ENCODE results near the gene NIN.
"Not testable (repeated sequence)": the region's sequence is repeated elsewhere in the genome, so short reads cannot be mapped to it uniquely, and the experiment has no call there.

Gene NIN

DNA sequence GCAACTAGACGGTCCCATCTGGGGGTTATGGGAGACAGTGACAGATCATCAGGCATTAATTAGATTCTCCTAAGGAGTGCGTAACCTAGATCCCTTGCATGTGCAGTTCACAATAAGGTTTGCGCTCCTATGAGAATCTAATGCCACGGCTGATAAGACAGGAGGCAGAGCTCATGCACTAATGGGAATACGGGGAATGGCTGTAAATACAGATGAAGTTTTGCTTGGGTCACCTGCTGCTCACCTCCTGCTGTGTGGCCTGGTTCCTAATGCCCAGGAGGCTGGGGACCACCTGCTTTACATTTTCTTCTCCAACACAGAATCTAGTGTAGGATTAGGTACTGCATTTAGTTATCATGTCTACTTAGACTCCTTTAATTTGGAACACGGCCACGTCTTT is 113.2 kb downstream of the NIN start:
- DNase-seq (ENCODE audit: low read depth), result no peak

DNA sequence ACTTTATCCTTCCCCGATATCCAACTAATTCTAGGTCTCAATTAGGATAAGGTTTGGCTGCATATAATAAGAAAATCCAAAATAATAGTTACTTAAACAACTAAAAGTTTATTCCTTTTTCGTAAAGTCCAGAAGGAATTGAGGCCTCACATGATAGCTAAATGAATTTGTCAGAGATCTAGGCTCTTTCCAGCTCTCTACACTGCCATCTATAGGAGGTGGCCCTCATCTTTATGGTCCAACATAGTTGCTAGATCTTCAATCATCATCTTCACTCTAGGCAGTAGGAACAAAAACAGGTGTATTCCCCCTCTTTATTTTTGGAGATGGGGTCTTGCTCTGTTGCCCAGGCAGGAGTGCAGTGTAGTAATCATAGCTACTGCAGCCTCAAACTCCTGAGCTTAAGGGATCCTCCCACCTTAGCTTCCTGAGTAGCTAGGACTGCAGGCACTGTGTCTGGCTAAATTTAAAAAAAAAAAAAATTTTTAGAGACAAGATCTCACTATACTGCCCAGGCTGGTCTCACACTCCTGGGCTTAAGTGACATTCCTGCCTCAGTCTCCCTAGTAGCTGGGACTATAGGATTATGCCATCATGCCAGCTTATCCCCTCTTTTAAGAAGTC is 116.4 kb downstream of the NIN start:
- DNase-seq (ENCODE audit: low read depth), result no peak

DNA sequence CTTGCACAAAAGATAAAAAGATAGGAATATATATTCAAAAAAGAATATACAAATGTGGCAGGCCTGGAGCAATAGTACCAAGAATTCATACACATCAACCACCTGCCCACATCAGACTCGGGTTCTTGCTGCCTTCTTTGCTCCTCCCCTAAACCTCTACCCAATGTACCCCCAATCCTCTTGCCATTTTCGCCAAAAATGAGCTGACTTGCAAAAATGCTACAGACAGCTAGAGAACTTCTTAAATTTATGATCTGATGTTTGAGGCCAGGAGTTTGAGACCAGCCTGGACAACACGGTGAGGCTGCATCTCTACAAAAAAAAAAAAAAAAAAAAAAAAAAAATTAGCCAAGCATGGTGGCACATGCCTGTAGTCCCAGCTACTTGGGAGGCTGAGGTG is 119.9 kb downstream of the NIN start:
- no peak for DNase-seq (ENCODE audit: low read depth)

DNA sequence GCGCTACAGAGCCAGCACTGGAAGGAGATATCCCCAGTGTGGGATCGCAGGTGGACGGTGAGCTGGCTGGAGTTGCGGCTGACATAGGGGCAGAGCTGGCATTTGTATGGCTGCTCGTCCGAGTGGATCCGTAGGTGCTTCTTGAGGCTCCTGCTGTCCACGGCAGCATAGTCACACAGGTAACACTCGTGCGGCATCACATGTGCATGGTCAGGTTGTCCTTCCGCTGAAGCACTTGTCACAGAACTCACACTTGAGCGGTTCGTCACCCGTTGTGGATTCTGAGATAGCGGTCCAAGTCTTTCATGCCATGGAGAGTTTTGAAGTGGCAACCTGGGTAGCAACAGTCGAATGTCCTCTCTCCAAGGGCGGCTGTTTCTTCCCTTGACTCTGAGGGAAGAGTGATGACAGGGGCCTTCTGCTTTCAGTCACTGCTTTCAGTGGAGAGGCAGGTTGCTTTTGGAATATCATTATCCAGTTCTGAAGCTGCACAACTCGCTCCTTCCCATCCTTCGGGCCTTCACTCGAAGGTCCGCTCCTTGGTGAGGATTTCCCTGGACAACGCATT is 125.9 kb downstream of the NIN start:
- no peak for DNase-seq (ENCODE audit: low read depth)

DNA sequence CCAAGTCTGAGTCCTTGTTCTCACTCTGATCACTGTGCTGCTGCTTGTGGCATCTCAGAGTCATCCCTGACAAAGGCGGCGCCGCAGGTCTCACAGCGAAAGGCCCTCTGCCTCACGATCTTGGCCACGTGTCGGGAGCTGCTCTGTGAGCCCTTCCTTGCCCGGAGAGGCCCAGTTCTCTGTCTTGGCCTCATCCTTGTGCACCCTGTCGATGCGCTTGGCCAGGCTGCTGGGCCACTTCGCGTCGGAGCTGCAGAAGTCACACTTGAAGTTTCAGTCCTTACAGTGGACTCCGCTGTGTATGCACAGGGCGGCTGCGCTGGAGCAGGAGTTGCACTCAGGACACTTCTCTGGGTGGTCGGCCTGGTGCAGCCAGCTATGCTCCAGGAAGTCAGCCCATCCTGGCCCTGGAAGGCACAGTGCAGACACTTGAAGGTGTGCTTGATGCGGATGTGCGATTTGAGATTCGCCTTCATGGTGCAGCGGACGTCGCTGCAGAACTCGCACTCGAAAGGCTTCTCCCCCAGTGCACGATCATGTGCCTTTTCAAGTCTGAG is 126.4 kb downstream of the NIN start:
- no peak for DNase-seq (ENCODE audit: low read depth)

DNA sequence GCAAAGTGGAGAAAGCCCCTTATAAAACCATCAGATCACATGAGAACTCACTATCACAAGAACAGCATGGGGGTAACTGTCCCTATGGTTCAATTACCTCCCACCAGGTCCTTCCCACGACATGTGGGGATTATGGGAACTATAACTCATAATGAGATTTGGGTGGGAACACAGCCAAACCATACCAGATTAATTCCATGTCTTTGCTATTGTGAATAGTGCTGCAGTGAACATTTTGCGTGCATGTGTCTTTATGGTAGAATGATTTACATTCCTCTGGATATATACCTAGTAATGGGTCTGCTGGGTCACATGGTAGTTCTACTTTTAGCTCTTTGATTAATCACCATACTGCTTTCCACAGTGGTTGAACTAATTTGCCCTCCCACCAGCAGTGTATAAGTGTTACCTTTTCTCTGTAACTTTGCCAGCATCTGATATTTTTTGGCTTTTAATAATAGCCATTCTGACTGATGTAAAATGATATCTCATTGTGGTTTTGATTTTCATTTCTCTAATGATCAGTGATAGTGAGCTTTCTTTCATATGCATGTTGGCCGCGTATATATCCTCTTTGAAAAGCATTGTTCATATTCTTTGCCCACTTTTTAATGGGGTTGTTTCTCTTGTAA is 133.2 kb downstream of the NIN start:
- no peak for DNase-seq (ENCODE audit: low read depth)

DNA sequence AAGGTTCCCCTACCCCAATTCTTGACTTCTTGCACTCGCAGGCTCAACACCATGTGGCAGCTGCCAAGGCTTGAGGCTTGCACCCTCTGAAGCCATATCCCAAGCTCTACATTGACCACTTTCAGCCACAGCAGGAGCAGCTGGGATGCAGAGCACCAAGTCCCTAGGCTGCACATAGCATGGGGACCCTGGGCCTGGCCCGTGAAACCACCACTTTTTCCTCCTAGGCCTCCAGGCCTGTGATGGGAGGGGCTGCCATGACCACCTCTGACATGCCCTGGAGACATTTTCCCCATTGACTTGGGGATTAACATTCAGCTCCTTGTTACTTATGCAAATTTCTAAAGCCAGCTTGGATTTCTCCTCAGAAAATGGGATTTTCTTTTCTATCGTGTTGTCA is 136.7 kb downstream of the NIN start:
- DNase-seq (ENCODE audit: low read depth), result not testable (repeated sequence)

DNA sequence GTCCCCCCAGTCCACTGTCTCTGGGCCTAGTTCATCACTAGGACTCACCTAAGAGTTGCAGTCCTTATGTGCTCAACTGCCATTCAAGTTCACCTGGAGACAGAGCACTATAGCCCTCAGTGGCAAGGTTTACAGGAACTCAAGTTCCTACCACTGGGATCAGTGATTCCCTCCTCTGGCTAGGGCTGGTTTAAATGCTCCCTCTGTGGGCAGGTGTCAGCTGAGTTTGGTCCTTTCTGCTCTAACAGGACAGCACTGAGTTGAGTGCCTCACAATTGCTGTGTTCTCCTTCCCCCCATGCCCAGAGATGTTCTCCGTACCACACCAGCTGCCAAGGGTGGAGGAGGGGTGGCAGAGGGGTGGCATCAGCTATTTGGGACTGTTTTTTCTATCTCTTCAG is 142.1 kb downstream of the NIN start:
- DNase-seq (ENCODE audit: low read depth), result no peak

DNA sequence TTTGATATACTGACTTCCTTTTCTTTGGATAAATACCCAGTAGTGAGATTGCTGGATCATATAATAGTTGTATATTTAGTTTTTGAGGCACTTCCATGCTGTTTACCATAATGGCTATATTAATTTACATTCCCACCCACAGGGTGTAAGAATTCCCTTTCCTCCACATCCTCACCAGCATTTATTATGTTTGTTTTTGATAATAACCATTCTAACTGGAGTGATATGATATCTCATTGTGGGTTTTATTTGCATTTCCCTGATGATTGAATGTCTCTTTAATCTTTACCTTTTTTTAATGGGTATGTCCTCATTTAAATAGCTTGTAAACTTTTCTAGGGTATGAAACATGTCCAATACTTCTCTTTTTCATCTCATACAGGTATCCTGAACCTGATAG is 151.3 kb downstream of the NIN start:
- no peak for DNase-seq (ENCODE audit: low read depth)

DNA sequence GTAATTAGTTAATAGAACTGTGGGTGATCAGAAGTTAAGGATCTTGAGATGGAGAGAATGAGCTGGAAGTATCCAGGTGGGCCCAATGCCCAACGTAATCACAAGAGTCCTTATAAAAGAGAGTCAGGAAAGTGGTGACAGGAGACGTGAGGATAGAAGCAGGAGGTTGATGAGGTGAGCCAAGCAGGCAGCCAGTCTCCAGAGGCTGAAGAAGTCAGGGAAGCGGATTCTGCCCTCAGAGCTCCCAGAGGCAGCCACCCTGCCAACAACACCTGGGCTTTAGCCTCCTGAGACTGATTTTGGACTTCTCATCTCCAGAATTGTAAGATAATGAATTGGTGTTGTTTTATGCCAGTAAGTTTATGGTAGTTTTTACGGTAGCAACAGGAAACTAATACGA is 152.8 kb downstream of the NIN start:
- no peak for DNase-seq (ENCODE audit: low read depth)

DNA sequence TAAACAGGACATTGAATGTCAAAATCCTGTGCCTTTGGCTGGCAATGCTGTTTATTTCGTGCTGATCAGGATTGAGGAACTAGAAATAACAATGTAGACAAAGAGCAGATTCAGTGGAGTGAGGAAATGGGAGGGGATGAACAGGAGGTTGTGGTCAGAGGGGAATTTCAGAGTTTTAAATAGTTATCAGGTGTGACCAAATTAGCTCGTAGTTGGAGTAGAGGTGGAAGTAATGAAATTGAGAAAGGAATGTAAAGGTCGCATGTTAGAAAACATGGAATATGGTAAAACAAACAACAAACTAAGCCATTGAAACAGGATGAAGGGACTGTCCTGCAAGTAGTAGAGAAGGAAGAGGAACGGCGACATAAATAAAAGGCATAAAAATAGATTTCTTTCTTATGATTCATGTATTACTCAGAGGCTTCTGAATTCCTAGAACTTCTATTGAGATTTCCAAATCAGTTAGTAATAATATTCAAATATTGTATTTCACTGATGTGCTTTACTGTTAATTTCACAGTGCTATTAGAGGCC is 153.4 kb downstream of the NIN start:
- DNase-seq (ENCODE audit: low read depth), result no peak

DNA sequence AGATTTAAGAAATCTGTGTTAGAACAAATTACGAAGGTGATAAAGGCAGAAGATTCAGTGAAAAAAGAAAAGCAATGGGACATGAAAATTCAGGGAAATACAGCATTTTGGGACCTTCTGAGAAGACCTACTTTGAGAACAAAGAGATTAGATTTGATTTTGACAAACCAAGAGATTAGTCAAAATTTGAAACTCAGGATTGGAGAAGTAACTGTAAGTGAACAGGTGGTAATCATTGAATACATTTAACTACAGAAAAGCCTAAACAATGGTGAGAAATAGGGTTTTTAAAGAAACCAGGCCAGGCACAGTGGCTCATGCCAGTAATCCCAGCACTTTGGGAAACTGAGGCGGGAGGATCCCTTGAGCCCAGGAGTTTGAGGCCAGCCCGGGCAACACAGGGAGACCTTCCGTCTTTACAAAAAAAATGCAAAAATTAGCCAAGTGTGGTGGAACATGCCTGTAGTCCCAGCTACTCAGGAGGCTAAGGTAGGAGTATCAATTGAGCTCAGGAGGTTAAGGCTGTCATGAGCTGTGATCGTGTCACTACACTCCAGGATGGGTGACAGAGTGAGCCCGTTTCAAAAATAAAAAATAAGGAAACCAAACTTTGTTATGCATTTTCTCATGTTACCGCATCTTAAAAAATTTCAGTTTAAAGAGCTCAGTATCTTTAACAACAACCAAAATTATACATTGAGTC is 154.0 kb downstream of the NIN start:
- DNase-seq (ENCODE audit: low read depth), result no peak

DNA sequence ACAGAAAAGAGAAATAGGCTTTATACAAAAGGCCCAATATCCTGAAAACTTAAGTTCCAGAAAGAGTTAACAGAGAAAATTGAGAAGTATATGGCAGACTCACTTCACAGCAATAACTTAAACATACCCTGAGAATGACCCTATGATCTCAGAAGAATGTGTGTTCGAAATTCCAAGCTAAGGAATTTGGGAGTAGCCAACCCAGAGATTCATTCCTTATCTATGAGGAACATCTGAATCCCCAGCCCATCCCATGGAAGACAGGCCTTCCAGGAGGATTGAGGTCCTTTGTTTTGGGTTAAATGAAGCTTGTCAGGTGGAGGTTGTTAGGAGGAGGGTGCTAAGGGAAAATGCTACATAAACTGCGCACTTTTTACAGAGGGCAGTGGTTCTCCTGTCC is 155.4 kb downstream of the NIN start:
- DNase-seq (ENCODE audit: low read depth), result no peak

DNA sequence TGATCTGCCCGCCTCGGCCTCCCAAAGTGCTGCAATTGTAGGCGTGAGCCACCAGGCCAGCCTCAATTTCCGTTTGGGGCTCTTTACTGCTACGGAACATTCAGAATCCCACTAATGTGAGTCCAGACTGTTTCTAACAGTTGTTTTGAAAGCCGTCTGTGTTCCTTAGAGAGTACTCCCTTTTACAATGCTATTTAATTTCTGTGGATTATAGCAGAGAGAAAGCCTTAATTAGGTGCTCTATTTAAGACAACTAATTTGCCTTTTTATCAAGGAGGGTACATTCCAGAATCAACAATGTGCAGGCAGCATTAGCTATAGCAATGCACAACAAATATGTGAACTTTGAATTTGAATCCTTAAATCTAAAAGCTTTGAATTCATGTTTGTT is 160.1 kb downstream of the NIN start:
- DNase-seq (ENCODE audit: low read depth), result no peak

DNA sequence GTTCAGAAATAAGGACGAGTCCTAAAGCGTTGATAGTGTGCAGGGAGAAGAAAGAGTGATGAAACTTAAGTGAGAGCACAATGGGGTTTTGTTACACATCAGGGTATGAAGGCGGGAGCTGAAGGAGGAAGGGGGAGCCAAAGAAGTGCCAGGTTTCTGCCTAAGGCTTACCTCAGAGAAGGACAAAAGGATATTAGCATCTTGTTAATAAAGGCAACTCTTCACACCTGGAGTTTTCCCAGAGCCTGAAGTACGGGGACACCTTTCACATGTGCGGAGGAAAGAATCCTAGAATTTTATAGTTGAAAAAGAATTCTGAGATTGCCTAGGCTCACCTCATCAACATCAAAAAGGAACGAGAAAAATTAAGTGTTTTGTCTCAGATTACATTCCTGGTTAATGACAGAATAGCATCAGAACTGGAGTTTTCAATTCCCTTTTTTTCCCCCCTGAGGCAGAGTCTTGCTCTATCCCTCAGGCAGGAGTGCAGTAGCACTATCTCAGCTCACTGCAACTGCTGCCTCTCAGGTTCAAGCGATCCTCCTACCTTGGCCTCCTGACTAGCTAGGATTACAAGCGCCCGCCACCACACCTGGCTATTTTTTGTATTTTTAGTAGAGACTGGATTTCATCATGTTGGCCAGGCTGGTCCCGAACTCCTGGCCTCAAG is 160.6 kb downstream of the NIN start:
- DNase-seq (ENCODE audit: low read depth), result no peak

Measured in fibroblast of the conjunctiva (primary cell).